ENCODE measurements around the gene PTH2R.

DNA sequence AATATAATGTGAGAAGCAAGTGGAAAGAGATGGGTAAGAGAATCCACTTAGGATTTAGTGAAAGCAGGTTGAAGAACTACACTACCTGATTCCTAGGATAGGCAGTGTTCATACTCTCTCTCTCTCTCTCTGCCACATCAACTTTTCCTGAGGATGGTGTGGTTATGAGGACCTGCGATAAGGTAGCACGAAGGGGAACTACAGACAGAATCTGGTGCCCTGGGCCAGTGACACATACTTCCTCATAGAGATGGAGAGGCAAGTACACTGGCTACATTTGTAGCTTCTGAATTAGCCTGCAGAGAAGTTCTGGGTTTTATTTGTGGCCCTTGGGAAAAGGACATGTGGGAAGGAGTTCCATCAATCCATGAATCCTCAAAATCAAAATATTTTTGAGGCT lies 44.5 kb downstream of the PTH2R start:
- TF ChIP-seq EZH2 (IDR thresholded peaks at IDR 0.05; ENCODE audit: insufficient read depth, poor library complexity, severe bottlenecking) (no peak), EZH2phosphoT487 (IDR thresholded peaks at IDR 0.05; ENCODE audit: insufficient read depth, low read depth) (no peak)
